GM21423 (cell line): ENCODE results near the gene CDT1.
"Not testable (repeated sequence)": the region's sequence is repeated elsewhere in the genome, so short reads cannot be mapped to it uniquely, and the experiment has no call there.

Experiments used
- ATAC-seq: cut with Tn5 transposase; IDR thresholded peaks from one replicate; pipeline ENCODE4 v1.9.1; 2021; ENCODE audit warnings: mild to moderate bottlenecking, moderate library complexity; ENCODE audit not compliant: unreplicated experiment

The CDT1 gene

GRCh38 chr16:88782454-88783390 lies 20.9 kb upstream of the CDT1 start:
- ATAC-seq: no peak

GRCh38 chr16:88783391-88784073 lies 20.1 kb upstream of the CDT1 start:
- no peak for ATAC-seq

DNA sequence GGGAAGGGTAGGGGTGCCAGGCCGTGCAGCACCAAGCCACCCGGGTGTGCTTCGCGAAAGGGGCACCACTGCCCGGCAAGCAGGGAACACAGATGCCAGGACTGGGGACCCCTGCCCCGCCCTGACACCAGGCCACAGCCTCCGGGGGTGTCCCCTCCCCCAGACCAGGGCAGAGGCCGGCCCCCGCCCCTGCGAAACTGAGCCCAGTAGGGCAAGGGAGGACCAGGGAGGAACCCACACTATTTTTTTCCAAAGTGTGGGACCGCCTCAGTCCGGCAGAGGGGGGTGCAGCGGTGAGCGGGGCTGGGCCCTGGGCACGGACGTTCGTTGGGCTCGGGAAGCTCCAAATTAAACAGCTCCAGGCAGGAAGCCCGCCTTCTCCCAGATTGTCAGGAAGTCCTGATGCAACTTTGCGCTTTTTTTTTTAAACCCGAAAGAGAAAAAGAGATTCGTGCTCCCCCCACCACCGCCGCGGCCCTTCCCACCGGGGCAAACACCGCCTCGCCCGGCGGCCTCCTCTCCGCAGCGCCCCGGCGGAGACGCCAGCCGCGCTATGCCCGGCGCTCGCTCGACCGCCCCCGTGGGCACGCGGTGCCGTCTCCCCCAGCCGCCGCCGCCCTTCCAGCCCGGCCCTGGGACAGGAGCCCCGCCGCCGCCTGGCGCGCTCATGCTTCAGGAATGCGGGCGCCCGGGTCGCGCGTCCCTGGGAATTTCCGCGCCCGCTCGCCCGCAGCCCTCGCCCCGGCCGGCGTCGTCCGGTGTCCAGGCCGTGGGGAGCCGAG lies 19.3 kb upstream of the CDT1 start:
- ATAC-seq: no peak

GRCh38 chr16:88784856-88785105 lies 18.8 kb upstream of the CDT1 start:
- no peak for ATAC-seq

DNA sequence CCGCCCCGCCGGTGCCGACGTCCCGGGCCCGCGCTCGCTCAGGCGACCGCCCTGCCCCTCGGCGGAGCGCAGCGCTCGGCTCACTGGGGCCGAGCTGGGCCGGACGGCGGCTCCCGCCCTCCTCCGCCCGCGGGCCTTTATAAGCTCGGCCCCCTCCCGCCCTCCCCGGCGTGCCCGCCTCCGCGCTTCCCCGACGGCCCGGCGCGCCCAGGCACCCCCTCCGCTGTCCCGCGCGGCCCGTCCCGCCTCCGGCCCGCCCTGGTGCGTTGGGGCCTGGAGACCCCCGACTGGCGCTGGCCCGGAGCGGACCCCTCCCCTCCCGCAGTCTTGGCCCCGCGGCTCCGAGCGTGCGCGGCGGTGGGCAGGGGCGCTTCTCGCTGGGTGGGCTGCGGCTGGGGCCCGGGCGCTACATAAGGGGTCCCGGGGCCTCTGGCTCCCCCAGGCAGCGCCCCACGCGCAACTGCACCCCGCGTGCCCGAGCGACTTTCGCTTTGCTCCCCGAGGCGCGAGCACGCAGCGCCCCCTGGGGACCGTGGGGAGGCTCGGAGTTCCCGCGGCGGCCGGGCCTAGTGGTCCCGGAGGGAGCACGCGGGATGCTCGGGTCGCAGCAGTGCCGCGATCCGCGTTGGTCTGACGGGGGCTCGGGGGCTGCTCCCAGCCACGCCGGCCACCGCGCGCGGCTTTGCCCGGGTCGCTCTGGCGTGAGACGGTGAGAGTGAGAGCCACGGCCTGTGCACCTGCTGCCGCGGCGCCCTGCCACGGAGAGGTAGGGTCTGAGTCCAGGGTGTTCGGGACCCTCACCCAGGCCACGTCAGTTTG lies 18.3 kb upstream of the CDT1 start, which contains the start of gene PIEZO1:
Gene PIEZO1, minus strand, starts transcription at position 115 of the 819 bp plus-strand sequence. CDS start 256 bp downstream, outside the sequence.
- no peak for ATAC-seq

DNA sequence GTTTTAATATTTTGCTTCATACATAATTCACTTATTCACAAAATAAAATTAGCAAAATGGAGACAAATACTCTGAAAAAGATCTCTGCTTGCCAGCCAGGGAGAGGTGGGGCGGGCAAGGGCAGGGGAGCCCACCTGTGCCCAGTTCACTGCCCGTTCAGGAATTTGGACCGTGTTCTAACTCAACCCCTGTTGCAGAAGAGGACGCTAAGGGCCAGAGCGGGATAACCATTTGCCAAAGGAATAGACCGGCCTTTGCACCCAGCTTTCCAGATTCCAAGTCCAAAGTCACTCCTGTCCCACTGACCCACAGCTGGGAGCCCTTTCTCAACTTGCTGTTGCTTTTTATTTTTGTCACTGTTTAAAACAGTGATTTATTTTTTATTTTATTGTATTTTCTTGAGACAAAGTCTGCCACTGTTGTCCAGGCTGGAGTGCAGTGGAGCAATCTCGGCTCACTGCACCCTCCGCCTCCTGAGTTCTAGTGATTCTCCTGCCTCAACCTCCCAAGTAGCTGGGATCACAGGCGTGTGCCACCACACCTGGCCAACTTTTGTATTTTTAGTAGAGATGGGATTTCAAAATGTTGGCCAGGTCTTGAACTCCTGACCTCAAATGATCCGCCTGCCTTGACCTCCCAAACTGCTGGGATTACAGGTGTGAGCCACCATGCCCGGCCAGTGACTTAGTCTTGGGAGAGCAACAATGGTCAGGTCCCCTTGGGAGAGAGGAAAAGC lies 15.8 kb upstream of the CDT1 start:
- no peak for ATAC-seq

GRCh38 chr16:88788749-88789148 lies 14.8 kb upstream of the CDT1 start:
- ATAC-seq: not testable (repeated sequence)

GRCh38 chr16:88789594-88789993 lies 14.0 kb upstream of the CDT1 start:
- no peak for ATAC-seq

DNA sequence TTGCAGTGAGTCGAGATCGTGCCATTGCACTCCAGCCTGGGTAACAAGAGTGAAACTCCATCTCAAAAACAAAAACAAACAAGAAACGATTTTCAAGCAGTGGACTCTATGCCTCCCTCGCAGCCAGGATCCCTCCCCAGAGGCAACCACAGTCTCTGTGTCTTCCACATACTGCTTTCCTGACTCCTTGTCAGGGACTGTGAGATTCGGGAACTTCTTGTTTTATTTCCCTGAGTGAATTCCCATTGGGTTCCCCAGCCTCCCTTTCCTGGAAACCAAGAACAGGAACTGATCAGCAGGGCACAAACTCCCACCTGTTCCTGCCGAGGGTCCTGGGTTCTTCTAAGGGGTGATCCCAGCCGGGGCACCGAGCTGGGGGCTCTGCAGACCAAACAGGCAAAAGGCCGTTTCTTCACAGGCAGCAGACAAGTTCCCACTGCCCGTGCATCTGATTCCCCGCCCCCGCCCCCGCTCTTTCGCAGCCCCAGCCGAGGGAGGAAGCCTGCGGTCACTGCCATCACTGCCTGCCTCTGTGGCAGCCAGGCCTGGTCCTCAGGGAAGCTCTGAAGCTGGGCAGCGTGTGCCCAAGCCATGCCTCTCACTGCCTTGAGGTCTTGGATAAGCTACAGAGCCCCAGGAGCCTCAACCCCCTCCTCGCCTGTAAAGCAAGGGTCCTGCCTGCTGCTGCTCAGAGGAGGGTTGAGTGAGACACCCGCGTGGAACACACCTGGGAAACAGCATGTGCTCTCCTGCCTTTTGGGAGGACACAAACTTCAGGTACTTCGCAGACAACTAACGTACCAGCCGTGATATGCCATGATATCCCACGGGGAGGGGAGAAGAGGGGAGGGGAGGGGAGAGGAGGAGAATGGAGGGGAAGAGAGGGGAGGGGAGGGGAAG lies 13.0 kb upstream of the CDT1 start:
- no peak for ATAC-seq

DNA sequence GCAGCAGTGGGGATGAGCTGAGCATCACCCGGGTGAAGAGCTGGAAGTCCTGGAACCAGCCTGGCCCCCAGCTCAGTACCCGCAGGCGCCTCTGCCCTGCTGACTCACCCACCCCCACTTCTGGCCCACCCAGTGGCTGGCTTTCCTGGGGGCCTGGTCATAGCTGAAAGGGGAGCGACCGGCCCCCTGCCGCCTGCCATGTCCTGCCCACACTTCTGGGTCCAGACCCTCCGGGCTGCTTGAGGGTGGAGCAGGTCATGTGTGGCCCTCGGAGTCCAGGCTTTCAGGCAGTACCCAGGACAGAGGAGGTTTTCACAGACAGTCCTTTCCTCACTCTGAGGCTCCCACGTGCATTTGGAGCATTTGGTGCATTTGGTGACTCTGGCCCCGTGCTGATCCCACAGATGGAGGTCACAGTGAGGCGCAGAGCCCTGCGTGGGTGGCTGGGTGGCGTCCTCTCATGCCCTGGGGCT lies 11.5 kb upstream of the CDT1 start:
- no peak for ATAC-seq

DNA sequence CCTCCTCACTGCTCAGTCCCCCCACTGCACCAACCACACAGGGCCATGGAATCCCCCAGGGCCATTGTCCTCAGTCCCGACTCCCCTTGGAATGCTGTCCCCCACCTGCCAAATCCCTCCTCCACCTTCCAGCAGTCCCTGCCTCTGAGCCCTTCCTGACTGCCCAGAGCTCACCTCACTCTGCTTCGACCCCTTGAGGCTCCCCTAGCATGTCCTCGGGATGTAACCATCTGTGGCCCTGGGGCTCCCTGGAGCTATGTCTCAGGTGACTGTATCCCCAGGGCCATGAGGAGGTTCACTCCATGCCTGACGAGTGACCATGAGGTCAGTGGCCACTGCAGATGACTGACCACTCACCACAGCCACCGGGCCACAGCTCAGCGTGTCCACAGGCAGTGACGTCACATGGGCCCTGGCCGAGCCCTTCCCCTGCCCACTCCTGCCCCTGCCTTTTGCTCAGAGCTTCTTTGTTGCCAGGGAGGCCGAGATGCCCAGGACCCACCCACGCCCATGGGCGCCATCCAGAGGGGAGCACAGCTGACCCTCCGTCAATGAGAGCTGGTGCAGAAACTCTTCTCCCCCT lies 10.8 kb upstream of the CDT1 start:
- no peak for ATAC-seq

DNA sequence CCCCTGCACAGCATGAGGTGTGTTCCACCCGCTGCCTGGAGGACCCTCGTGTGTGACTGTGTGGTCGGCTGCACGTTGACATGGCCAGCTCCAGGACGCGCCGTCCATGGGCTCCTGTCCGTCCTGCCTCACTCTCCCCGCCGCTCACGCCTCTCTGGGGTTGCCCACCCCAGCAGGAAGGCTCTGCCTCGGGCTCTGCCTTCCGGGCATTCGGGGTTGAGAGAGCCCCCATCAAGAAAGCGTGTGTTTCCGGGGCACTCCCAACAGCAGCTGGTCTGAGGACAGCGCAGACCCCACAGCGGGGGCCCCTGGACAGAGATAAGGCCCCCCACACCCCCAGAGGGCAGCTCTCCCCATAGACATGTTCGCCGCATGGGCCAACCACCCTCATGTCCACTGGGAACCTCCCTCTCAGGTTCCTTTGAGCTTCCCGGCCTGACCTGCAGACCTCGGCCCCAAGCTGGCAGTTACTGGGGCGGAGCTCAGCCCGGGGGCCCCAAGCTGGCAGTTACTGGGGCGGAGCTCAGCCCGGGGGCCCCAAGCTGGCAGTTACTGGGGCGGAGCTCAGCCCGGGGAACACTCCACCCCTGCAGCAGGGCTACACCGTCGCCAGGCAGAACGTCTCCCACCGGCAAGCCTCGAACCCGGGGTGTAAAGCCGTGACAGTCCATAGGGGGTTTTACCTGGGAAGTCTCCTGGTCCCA lies 10.2 kb upstream of the CDT1 start:
- no peak for ATAC-seq

GRCh38 chr16:88796278-88796677 lies 7.3 kb upstream of the CDT1 start:
- ATAC-seq: no peak

- no peak for ATAC-seq
Observed at GRCh38 chr16:88798073-88798472, 5.5 kb upstream of the CDT1 start.

DNA sequence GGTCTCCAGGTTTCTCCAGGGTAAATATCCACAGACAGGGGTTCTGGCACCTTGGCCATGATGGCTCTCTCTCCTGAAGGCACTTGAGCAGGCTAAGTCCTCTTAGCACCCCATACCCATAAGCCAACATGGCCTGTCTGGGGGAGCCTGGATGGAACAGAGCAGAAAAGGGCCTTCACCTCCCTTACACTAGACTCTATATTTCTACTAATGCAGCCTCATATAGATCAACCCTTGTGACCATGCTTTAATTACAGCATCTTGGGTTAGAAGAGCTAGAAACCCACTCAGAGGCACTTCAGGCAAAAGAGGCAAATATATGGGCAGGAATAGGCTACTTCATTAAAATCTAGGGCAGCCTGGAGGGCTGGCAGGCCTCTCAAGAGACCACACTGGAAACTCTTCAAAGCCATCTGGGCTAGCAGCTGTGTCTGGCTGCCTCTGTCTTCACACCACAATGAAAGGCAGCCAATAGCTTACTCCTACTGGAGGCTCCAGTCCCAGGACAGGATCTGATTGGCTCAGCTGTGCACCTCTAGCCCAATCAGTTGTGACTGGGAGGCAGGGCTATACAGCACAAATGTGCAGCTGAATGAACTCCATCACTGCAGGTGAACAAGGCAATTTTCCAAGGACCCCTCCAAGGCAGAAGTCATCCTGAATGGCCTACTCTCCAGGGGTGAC lies 4.7 kb upstream of the CDT1 start:
- ATAC-seq: no peak

GRCh38 chr16:88799569-88800276 lies 3.9 kb upstream of the CDT1 start:
- no peak for ATAC-seq

DNA sequence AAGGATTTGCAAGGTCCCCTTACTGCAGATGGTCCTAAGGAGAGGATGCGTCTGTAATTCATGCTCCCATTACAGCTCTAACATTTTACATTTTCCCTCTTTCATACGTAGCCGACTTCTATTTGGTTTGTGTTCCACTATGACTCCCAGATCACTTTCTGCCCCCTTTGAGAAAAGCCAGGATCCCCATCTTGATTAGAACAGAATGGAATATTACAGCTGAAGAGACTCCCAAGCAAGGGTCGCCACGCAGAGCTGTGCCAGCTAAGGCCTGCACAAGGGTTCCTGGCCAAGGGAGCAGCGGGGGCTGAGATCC lies 3.4 kb upstream of the CDT1 start:
- no peak for ATAC-seq
